Ascending aorta (tissue), 2 donors: ENCODE data around the gene PRKRIP1. TPM values are rescaled to one million over a fixed set of nuclear protein-coding genes. Genes with fewer than 3 reads are reported as not detected.

Source experiments
- DNase-seq, 2 donors: peaks; one replicate each; pipeline ENCODE4 v3.0.0-alpha.2; 2019; ENCODE audit warnings: low spot score in 2 of 2
- H3K27ac ChIP-seq, 2 donors: fragments of 200-600 bp; sonication (generic); one replicate each; pipeline ENCODE4 v1.5.1; 2016 to 2017; ENCODE audit warnings: mild to moderate bottlenecking in 1 of 2
- H3K27me3 ChIP-seq: fragments of 200-600 bp; sonication (generic); one replicate; pipeline ENCODE4 v1.5.1; 2017
- H3K36me3 ChIP-seq, 2 donors: fragments of 200-600 bp; sonication (generic); one replicate each; pipeline ENCODE4 v1.5.1; 2016
- H3K4me1 ChIP-seq, 2 donors: fragments of 200-600 bp; sonication (generic); one replicate each; pipeline ENCODE4 v1.5.1; 2016 to 2017; ENCODE audit warnings: mild to moderate bottlenecking in 1 of 2
- H3K4me3 ChIP-seq, 2 donors: fragments of 200-600 bp; sonication (generic); one replicate each; pipeline ENCODE4 v1.5.1; 2016 to 2017; ENCODE audit warnings: mild to moderate bottlenecking in 1 of 2
- H3K9me3 ChIP-seq, 2 donors: fragments of 200-600 bp; sonication (generic); one replicate each; pipeline ENCODE4 v1.5.1; 2016
- intact Hi-C: fragments of 100-400 bp; cut with DNase I; formaldehyde crosslinking; loops from one replicate; pipeline ENCODE4 v1.15.1; 2023
- total RNA-seq: library from RNA; depleted of rRNA; stranded (reverse); fragments of >200 nt; gene quantifications from one replicate; pipeline ENCODE4 v1.1.0, GENCODE V29; 2016
- TF ChIP-seq, protein P1 (sequence below), 3 experiments: fragments of 200-600 bp in 2 of 3; fragments of 450-650 bp in 1 of 3; sonication (generic) in 2 of 3; IDR thresholded peaks; one replicate each; pipeline ENCODE4 v1.5.1; 2016 to 2019; ENCODE audit warnings: antibody characterized with exemption in 3 of 3, mild to moderate bottlenecking in 1 of 3, moderate library complexity in 1 of 3

PRKRIP1 gene
- total RNA-seq, 1 donor from 2014 or later: 23.6 TPM

GRCh38 chr7:102425639-102426267, 29.6 kb downstream of the PRKRIP1 start:
- no peaks in the 10 kb centered on the region for H3K27me3 ChIP-seq
- peaks cover 23 to 54% of the 10 kb centered on the region in 2 donors for H3K36me3 ChIP-seq
- no peak overlapping the region for H3K4me3 ChIP-seq
- H3K4me1 ChIP-seq: no peaks in the 10 kb centered on the region
- no peaks in the 10 kb centered on the region for H3K9me3 ChIP-seq
- TF ChIP-seq, protein P1, sequence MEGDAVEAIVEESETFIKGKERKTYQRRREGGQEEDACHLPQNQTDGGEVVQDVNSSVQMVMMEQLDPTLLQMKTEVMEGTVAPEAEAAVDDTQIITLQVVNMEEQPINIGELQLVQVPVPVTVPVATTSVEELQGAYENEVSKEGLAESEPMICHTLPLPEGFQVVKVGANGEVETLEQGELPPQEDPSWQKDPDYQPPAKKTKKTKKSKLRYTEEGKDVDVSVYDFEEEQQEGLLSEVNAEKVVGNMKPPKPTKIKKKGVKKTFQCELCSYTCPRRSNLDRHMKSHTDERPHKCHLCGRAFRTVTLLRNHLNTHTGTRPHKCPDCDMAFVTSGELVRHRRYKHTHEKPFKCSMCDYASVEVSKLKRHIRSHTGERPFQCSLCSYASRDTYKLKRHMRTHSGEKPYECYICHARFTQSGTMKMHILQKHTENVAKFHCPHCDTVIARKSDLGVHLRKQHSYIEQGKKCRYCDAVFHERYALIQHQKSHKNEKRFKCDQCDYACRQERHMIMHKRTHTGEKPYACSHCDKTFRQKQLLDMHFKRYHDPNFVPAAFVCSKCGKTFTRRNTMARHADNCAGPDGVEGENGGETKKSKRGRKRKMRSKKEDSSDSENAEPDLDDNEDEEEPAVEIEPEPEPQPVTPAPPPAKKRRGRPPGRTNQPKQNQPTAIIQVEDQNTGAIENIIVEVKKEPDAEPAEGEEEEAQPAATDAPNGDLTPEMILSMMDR (IDR thresholded peaks at IDR 0.05): no peak
- intact Hi-C loops: no loop called here
- peak overlapping the region; percentile 38 to 39 for H3K27ac ChIP-seq
- DNase-seq: peak in 1 of 2 donors; percentile 31

DNA sequence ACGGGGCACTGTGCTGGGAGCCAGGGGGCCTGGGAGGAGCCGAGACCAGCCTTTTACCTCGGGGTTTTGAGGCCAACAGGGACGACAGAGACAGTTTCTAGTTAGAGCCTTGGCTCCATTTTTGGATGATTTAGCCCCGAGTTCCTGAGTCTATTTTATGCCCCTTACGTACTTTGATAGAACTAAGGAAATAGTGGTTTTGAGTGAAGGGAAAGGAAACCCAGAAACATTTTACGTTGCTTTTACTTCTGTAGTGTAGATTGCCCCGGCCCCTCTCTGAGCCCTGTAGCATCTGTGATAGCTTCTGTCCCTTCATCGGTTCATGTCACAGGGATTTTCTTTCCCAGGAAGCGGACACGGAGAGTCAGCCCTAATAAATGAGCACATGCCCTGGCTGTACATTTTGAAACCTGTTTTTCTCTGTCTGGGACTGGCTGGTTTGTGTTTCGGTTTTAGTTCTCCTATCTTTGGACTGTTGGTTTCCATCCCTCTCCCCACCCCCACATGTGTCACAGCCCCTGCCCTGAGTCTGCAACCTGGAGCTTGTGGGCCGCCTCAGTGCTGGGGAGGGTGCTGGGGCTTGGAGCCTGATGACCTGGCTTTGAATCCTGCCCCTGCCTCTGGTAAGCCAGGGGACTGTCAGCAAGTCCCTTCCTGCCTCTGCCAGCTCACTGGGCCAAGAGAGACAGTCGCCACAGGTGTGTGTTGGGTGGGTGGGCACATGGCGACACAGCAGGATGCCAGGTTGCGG, 30.3 kb downstream of the PRKRIP1 start:
- Histone ChIP-seq H3K4me1 (no peaks in the 10 kb centered on the region), H3K27me3 (no peaks in the 10 kb centered on the region), H3K27ac (peak overlapping the region; percentile 38 to 39), H3K36me3 (peaks cover 17 to 47% of the 10 kb centered on the region in 2 donors), H3K4me3 (no peak overlapping the region), H3K9me3 (no peaks in the 10 kb centered on the region)
- intact Hi-C loops: no loop called here
- DNase-seq: peak in 1 of 2 donors; percentile 24
- TF ChIP-seq, protein P1 (IDR thresholded peaks at IDR 0.05): no peak

GRCh38 chr7:102427019-102427405, 30.8 kb downstream of the PRKRIP1 start:
- Histone ChIP-seq H3K27ac (no peak overlapping the region), H3K9me3 (no peaks in the 10 kb centered on the region), H3K4me1 (no peaks in the 10 kb centered on the region), H3K4me3 (no peak overlapping the region), H3K36me3 (peaks cover 13 to 41% of the 10 kb centered on the region in 2 donors), H3K27me3 (no peaks in the 10 kb centered on the region)
- intact Hi-C loops: no loop called here
- TF ChIP-seq, protein P1 (IDR thresholded peaks at IDR 0.05): no peak
- no peak for DNase-seq

DNA sequence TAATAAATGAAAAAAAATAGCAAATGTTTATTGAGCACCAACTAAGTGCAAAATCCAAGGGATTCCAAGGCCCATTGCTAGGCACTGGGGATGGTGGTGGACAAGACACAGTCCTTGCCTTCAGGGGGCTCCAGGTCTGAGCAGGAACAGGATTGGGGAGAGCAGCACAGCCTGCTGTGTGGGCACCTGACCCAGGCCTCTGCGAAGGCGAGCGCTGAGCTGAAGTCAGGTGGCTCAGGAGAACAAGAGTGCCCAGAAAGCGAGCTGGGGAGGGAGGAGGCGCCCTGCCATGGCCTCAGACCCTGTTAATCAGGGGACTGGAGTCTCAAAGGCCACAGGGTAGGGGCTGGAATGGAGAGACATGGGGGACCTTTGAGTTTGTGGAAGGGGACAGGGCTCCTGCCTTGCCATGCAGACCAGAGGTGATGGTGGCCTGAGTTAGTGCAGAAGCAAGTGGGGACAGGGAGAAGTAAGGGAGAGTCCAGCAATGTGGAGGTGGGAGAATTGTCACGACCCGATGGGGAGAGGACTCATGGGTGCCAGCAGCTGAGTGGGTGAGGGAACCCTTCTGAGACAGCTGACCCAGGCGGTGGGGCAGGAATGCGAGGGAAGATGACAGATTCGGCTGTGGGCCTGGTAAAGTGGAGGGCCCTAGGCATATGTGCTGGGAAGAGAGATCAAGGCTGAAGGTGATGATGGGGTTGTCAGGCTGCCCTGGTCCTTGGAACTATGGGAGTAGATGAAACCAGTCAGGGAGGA, 33.2 kb downstream of the PRKRIP1 start:
- intact Hi-C loops: no loop called here
- no peak for DNase-seq
- TF ChIP-seq, protein P1 (IDR thresholded peaks at IDR 0.05): no peak
- Histone ChIP-seq H3K4me3 (no peak overlapping the region), H3K27me3 (no peaks in the 10 kb centered on the region), H3K36me3 (peaks cover 9 to 29% of the 10 kb centered on the region in 2 donors), H3K27ac (no peak overlapping the region), H3K4me1 (peaks cover 0 to 10% of the 10 kb centered on the region in 2 donors), H3K9me3 (no peaks in the 10 kb centered on the region)

DNA sequence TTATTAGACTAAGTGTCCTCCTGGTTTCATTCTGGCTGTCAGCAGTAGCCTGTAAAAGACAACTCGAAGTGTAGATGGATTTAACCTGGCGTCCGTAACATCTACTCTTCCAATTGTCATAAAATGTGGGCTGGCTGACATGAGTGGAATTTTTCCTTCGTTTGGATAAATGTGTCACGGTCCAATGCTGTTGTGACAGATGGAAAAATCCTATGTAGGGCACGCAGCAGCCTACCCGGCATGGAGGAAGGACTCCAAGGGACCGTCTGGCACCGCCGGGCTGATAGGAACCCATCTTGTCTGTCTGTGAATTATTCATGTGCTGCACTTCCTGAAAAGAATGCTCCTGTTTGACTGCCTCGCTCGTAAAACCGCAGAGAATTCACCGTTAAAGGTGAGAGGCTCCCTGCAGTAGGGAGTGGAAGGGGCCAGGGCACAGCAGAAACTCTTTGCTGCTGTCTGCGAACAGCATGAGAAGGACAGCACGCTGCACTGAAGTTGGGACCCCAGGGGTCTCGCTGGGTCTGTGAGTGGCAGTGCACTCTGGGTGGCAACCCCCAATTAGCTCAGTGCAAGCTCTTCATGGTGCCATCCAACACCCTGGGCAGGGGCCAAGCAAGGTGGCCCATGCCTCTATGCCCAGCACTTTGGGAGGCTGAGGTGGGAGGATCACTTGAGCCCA, 35.6 kb downstream of the PRKRIP1 start:
- H3K4me3 ChIP-seq: no peak overlapping the region

More for the DNA sequence above, 35.6 kb downstream of the PRKRIP1 start:
- Histone ChIP-seq H3K27ac (no peak overlapping the region), H3K27me3 (no peaks in the 10 kb centered on the region), H3K4me1 (peaks cover 0 to 10% of the 10 kb centered on the region in 2 donors), H3K36me3 (peaks cover 0 to 5% of the 10 kb centered on the region in 2 donors), H3K9me3 (no peaks in the 10 kb centered on the region)
- TF ChIP-seq, protein P1 (IDR thresholded peaks at IDR 0.05): no peak
- DNase-seq: peak in 1 of 2 donors; percentile 66
- intact Hi-C loops: loop anchor here (2.0 to 5.0 kb wide), 3 partner anchors 33 to 1214 kb away; partner anchors contain the start of genes ALKBH4, LRWD1, PLOD3 and PRKRIP1
